22Rv1 (cell line): ENCODE data around the gene RHO.
"Not testable (repeated sequence)": the region's sequence is repeated elsewhere in the genome, so short reads cannot be mapped to it uniquely, and the experiment has no call there.

Experiments
- H3K27ac ChIP-seq: fragments of 450-650 bp; 2 replicates; pipeline ENCODE4 v1.5.1; 2017
- CTCF ChIP-seq: fragments of 450-650 bp; IDR thresholded peaks from 2 replicates; pipeline ENCODE4 v1.5.1; 2017; ENCODE audit warnings: mild to moderate bottlenecking
- ZFX ChIP-seq: fragments of 450-650 bp; IDR thresholded peaks from 2 replicates; pipeline ENCODE4 v1.6.1; 2017; ENCODE audit warnings: antibody characterized with exemption, borderline replicate concordance

RHO gene

GRCh38 chr3:129528589-129529100 is at the start of gene RHO:
Gene RHO (plus strand): TSS chr3:129528639. CDS start chr3:129528734, 95 bp downstream.
- TF ChIP-seq CTCF (no peak), ZFX (no peak)
- H3K27ac ChIP-seq, result no peak within 1 kb of the TSS

GRCh38 chr3:129481225-129481765 is 47.1 kb upstream of the RHO start:
- H3K27ac ChIP-seq, result not testable (repeated sequence)

GRCh38 chr3:129481766-129482332 is 46.6 kb upstream of the RHO start:
- TF ChIP-seq CTCF, result no peak
- TF ChIP-seq ZFX, result no peak
- no peak overlapping the region for H3K27ac ChIP-seq

GRCh38 chr3:129482721-129483120 is 45.7 kb upstream of the RHO start:
- no peak overlapping the region for H3K27ac ChIP-seq
- TF ChIP-seq ZFX (no peak), CTCF (peak; percentile 10; the same call in 1 of the 2 replicates)

- no peak overlapping the region for H3K27ac ChIP-seq
- TF ChIP-seq CTCF (no peak), ZFX (no peak)
Measured at GRCh38 chr3:129483870-129484269, 44.6 kb upstream of the RHO start.

- H3K27ac ChIP-seq, result not testable (repeated sequence)
Measured at GRCh38 chr3:129485146-129485545, 43.3 kb upstream of the RHO start.

GRCh38 chr3:129485721-129486663 is 42.4 kb upstream of the RHO start:
- TF ChIP-seq ZFX (no peak), CTCF (no peak)
- no peak overlapping the region for H3K27ac ChIP-seq

GRCh38 chr3:129486664-129487035 is 41.8 kb upstream of the RHO start:
- TF ChIP-seq ZFX (no peak), CTCF (no peak)
- H3K27ac ChIP-seq, result no peak overlapping the region
